Stimulated activated CD8-positive, alpha-beta memory T cell treated with anti-CD3 and anti-CD28 coated beads, Interleukin-15, amount 100 ng/mL, for 4 hours (primary cell): ENCODE results near the gene ATP8B1.
"Not testable (repeated sequence)": the region's sequence is repeated elsewhere in the genome, so short reads cannot be mapped to it uniquely, and the experiment has no call there.

Experiments
- DNase-seq, 2 donors: peaks; one replicate each; pipeline ENCODE4 v3.0.0-alpha.2; 2020; ENCODE audit warnings: low read depth in 2 of 2

The ATP8B1 gene

GRCh38 chr18:57719211-57719935 lies 83.7 kb downstream of the ATP8B1 start:
- DNase-seq, result not testable (repeated sequence)

- DNase-seq, result no peak
Measured at GRCh38 chr18:57716549-57716948, 86.6 kb downstream of the ATP8B1 start.

GRCh38 chr18:57715671-57716070 lies 87.4 kb downstream of the ATP8B1 start:
- DNase-seq, result no peak

GRCh38 chr18:57715073-57715472 lies 88.0 kb downstream of the ATP8B1 start:
- DNase-seq, result no peak

- no peak for DNase-seq
Measured at GRCh38 chr18:57710226-57710625, 92.9 kb downstream of the ATP8B1 start.

- DNase-seq, result no peak
Measured at GRCh38 chr18:57709335-57709734, 93.8 kb downstream of the ATP8B1 start.

- no peak for DNase-seq
Measured at GRCh38 chr18:57708288-57708687, 94.8 kb downstream of the ATP8B1 start.

- no peak for DNase-seq
Measured at GRCh38 chr18:57705832-57706595, 97.1 kb downstream of the ATP8B1 start.

- no peak for DNase-seq
Measured at GRCh38 chr18:57705011-57705410, 98.1 kb downstream of the ATP8B1 start.

GRCh38 chr18:57698571-57699276 lies 104.4 kb downstream of the ATP8B1 start:
- no peak for DNase-seq

GRCh38 chr18:57697426-57697825 lies 105.7 kb downstream of the ATP8B1 start:
- no peak for DNase-seq

GRCh38 chr18:57696271-57696670 lies 106.8 kb downstream of the ATP8B1 start:
- DNase-seq, result no peak

GRCh38 chr18:57691363-57691762 lies 111.8 kb downstream of the ATP8B1 start:
- no peak for DNase-seq

- DNase-seq, result no peak
Measured at GRCh38 chr18:57687970-57688369, 115.1 kb downstream of the ATP8B1 start.

- DNase-seq, result no peak
Measured at GRCh38 chr18:57683470-57683869, 119.6 kb downstream of the ATP8B1 start.

- DNase-seq, result no peak
Measured at GRCh38 chr18:57677262-57678211, 125.6 kb downstream of the ATP8B1 start.

- DNase-seq, result no peak
Measured at GRCh38 chr18:57674891-57675290, 128.2 kb downstream of the ATP8B1 start.

GRCh38 chr18:57670046-57670445 lies 133.1 kb downstream of the ATP8B1 start:
- no peak for DNase-seq

- no peak for DNase-seq
Measured at GRCh38 chr18:57668021-57668420, 135.1 kb downstream of the ATP8B1 start.

- DNase-seq, result no peak
Measured at GRCh38 chr18:57666818-57667497, 136.2 kb downstream of the ATP8B1 start.
